HG02970 (cell line): Measurements from ENCODE around the gene SCARB1.

ENCODE experiments used
- ATAC-seq: cut with Tn5 transposase; IDR thresholded peaks from one replicate; pipeline ENCODE4 v1.9.1; 2021; ENCODE audit warnings: mild to moderate bottlenecking, moderate library complexity, moderate number of reproducible peaks; ENCODE audit not compliant: unreplicated experiment, low FRiP score

Gene SCARB1

GRCh38 chr12:124738636-124739467 is 124.8 kb downstream of the SCARB1 start:
- no peak for ATAC-seq

- ATAC-seq, result no peak
Measured at GRCh38 chr12:124737772-124738635, 125.7 kb downstream of the SCARB1 start.

GRCh38 chr12:124737040-124737419 is 126.6 kb downstream of the SCARB1 start:
- ATAC-seq, result no peak

- ATAC-seq, result no peak
Measured at GRCh38 chr12:124736115-124737039, 127.3 kb downstream of the SCARB1 start.

GRCh38 chr12:124734224-124734788 is 129.4 kb downstream of the SCARB1 start:
- ATAC-seq, result no peak

GRCh38 chr12:124733086-124733485 is 130.6 kb downstream of the SCARB1 start:
- no peak for ATAC-seq

GRCh38 chr12:124732275-124733075 is 131.2 kb downstream of the SCARB1 start:
- no peak for ATAC-seq

- ATAC-seq, result no peak
Measured at GRCh38 chr12:124731869-124732268, 131.8 kb downstream of the SCARB1 start.

- ATAC-seq, result no peak
Measured at GRCh38 chr12:124730455-124730932, 133.2 kb downstream of the SCARB1 start.

- no peak for ATAC-seq
Measured at GRCh38 chr12:124727922-124728321, 135.7 kb downstream of the SCARB1 start.

- no peak for ATAC-seq
Measured at GRCh38 chr12:124727264-124727800, 136.3 kb downstream of the SCARB1 start.
